ENCODE data around the gene KLK10.

DNA sequence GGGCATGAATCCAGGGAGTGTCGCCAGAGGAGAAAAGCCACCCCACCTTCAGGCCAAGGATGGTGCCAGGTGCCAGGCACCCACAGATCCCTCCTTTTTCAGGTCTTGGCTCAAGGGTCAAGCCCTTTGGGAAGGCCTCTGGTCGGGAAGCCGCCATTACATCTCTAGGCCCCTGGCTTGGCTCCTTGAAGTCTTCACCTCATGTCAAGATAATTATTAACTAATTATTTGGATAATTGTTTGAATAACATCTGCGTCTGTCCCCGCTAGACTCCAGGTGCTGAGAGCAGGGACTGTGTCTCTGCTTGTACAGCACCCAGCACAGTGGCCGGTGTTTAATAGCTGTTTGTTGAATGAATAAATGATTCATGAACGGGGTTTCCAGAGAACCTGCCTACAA lies 44.2 kb upstream of the KLK10 start:
- TF ChIP-seq CTCF (conservative IDR thresholded peaks at IDR 0.05) (no peak), EZH2 (IDR thresholded peaks at IDR 0.05; ENCODE audit: low read depth) (no peak)

Data from PC-9 (cell line).